GM20431 (cell line): ENCODE results near the gene UPF3B.
"Not testable (repeated sequence)": the region's sequence is repeated elsewhere in the genome, so short reads cannot be mapped to it uniquely, and the experiment has no call there.

Experiments
- in situ Hi-C: fragments of 300-500 bp; cut with MseI, MboI; formaldehyde crosslinking; loops from one replicate; pipeline ENCODE4 v1.15.0; 2020; ENCODE audit warnings: low sequenced_read_pairs; ENCODE audit not compliant: unreplicated experiment

The UPF3B gene

DNA sequence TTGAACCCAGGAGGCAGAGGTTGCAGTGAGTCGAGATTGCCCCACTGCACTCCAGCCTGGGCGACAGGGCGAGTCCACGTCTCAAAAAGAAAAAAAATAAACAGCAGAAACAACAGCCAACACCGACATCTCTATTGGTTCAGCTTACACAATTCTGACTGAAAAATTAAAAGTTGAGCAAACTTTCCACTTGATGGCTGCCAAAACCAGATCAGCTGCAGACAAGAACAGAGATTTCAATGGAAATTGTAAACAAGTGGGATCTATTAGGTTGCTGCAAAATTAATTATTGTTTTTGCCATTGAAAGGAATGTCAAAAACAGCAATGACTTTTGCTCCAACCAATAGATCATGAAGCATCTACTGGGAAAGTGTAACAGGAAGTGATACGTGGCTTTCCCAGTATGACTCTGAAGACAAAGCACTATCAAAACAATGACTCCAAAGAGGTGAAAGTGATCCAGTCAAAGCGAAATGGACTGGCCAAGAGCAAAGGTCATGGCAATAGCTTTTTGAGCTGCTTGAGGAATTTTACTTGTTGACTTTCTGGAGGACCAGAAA is 26.3 kb downstream of the UPF3B start:
- in situ Hi-C loops = no loop called here

DNA sequence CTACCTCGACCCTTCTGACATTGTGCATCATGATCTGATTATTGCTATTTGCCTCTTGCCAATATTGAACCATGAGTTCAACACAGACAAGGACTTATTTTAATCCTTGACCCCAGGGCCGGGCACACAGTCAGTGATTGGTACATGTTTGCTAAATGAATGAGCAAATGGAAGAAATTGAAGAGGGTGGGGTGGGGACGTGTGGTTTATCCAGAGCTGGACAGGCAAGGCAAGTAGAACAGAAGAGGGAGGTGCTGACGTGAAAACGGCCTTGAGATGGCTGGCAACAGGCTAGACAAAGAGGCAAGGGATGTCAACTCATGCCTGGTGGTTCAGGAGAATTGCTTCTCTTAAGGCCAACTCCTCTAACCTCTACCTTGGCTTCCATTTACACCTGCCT is 28.5 kb downstream of the UPF3B start:
- in situ Hi-C loops = not testable (repeated sequence)

DNA sequence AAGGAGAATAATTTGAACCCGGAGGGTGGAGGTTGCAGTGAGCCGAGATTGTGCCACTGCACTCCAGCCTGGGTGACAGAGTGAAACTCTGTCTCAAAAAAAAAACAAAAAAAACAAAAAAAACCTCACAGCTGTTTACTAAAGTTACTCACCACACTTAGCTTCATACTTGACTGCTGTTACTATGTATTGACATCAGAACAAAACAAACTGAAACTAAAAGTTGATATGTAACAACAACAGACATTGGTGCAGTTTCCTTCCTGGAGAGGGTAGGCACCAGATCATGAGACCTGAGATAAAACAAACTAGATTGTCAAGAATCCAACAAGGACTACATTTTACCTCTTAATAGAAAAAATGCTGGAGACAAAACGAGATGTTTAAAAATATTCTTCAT is 31.1 kb downstream of the UPF3B start:
- in situ Hi-C loops = not testable (repeated sequence)

DNA sequence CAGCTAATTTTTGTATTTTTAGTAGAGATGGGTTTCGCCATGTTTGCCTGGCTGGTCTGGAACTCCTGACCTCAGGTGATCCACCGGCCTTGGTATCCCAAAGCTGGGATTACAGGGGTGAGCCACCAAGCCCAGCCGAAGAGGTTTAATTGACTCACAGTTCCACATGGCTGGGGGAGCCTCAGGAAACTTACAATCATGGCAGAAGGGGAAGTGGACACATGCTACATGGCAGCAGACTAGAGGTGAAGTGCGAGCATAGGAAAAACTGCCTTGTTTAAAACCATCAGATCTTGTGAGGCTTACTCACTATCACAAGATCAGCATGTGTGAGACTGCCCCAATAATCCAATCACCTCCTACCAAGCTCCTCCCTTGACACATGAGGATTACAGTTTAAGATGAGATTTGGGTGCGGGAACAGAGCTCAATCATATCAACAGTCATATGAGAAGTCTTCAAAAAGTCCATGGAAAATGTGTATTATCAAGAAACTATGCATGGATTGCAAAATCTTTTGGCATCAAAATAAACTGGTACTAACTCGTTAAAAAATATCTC is 35.6 kb downstream of the UPF3B start:
- in situ Hi-C loops = no loop called here

DNA sequence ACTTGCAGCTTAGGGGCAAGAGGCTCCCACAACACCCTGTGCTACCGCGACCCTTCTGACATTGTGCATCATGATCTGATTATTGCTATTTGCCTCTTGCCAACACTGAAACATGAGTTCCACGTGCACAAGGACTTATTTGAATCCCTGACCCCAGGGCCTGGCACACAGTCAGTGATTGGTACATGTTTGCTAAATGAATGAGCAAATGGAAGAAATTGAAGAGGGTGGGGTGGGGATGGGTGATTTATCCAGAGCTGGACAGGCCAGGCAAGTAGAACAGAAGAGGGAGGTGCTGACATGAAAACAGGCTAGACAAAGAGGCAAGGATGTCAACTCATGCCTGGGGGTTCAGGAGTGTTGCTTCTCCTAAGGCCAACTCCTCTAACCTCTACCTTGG is 36.5 kb downstream of the UPF3B start:
- in situ Hi-C loops = no loop called here

DNA sequence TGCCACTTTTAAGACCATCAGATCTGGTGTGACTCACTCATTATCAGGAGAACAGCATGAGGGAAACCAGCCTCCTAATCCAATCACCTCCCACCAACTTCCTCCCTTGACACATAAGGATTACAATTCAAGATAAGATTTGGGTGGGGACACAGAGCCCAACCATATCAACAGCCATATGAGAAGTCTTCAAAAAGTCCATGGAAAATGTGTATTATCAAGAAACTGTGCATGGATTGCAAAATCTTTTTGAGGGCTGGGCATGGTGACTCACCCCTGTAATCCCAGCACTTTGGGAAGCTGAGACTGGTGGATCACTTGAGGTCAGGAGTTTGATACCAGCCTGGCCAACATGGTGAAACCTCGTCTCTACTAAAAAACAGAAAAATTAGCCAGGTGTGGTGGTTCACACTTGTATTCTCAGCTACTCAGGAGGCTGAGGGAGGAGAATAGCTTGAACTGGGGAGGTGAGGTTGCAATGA is 43.5 kb downstream of the UPF3B start:
- in situ Hi-C loops = no loop called here

DNA sequence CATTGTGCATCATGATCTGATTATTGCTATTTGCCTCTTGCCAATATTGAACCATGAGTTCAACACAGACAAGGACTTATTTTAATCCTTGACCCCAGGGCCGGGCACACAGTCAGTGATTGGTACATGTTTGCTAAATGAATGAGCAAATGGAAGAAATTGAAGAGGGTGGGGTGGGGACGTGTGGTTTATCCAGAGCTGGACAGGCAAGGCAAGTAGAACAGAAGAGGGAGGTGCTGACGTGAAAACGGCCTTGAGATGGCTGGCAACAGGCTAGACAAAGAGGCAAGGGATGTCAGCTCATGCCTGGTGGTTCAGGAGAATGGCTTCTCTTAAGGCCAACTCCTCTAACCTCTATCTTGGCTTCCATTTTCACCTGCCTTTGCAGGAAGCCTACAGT is 44.3 kb downstream of the UPF3B start:
- in situ Hi-C loops = not testable (repeated sequence)

DNA sequence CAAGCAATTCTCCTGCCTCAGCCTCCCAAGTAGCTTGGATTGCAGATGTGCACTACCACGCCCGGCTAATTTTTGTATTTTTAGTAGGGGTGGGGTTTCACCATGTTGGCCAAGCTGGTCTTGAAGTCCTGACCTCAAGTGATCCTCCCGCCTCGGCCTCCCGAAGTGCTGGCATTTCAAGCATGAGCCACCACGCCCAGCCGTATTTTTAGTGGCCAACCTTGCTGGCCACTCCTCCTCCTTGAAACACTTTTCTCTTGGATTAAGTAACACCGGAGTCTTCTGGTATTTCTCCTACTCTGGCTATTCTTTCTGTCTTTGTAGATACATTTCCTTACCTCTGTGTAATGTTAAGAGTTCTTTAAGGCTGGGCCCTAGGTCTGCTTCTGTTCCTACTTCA is 50.2 kb downstream of the UPF3B start:
- in situ Hi-C loops = no loop called here

DNA sequence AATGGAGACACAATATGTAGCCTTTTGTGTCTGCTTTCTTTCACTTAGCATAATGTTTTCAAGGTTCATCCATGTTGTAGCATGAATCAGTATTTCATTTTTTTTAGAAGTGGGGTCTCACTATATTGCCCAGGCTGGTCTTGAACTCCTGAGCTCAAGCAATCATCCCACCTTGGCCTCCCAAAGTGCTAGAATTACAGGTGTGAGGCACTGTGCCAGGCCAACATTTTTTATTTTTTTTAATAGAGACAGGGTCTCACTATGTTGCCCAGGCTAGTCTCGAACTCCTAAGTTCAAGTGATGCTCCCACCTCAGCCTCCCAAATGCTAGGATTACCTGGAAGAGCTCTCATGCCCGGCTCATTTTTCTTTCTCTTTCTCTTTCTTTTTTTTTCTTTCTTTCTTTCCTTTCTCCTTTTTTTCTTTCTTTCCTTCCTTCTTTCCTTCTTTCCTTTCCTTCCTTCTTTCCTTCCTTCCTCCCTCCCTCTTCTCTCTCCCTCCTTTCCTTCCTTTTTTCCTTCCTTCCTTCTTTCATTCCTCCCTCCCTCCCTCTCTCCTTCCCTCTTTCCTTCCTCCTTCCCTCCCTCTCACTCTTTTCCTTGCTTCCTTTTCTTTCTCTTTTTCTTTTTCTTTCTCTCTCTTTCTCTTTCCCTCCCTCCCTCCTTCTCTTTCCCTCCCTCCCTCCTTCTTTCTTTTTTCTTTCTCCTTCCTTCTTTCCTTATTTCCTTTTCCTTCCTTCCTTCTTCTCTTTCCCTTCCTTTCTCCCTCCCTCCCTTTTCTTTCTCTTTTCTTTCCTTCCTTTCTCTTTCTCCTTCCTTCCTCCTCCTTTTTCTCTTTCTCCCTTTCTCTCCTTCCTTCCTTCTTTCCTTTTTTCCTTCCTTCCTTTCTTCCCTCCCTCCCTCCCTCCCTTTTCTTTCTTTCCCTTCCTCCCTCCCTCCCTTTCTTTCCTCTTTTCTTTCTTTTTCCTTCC is 51.2 kb downstream of the UPF3B start:
- in situ Hi-C loops = no loop called here

DNA sequence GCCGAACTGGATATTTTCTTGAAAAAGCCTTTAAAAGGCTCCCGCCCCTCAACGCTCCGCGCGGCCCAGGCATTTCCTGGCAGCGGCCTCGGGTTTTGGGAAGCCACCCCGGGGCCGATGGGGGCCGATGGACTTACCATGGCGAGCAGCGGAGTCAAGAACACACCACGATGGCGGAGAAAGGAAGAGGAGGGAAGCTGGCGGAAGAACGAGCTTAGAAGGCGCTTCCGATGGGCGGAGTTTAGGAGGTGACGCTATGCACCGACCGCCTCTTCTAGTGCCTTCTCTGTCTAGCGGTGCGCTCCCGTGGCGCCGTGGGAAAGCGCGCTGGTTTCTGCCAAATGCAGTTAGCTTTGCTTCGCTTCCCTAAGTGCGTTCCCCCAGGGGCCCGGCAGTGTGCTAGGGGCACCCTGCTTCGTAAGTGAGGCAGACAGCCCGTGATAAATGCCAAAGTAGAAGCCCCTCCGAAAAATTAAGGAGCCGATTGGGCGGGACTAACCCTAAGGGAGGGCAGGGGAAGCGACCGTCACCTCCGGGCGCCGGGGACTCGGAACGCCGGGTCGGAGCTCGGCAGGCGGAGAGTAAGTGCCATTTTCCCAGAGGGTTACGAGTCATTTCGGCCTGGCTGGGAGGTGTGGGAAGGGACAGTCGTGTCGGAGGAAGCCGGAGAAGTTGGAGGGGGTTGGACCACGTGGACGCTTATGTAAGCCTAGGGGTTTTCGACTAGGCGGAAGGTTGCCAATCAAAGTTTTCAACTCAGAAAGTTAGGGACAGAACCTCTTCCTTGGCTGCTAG is 61.1 kb downstream of the UPF3B start, which contains the start of gene RPL39:
Gene RPL39 (minus strand): TSS at position 194 of the 795 bp plus-strand sequence. CDS start 54 bp downstream, at position 140.
- in situ Hi-C loops = no loop called here

DNA sequence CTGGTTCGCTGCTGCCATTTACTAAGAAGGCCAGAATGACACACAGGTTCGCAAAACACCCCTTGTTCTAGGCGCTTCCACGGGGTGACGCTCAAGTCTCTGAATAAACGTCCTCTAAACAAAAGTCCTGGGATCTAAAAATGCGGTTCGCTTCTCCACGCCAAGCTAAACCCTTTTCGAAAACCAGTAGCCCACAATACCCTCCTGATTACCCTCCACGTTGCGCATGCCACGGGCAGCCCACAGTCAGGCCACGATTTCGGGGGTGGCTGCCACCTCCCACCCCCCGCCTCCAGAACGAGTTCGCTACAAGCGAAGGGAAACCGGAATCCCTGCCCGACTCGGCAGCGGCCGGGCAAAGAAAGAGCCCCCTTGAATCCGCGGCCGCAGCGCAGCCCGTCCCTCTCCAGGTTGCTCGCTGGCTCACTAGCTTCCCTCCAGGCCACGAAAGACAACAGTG is 61.8 kb downstream of the UPF3B start:
- in situ Hi-C loops = no loop called here

DNA sequence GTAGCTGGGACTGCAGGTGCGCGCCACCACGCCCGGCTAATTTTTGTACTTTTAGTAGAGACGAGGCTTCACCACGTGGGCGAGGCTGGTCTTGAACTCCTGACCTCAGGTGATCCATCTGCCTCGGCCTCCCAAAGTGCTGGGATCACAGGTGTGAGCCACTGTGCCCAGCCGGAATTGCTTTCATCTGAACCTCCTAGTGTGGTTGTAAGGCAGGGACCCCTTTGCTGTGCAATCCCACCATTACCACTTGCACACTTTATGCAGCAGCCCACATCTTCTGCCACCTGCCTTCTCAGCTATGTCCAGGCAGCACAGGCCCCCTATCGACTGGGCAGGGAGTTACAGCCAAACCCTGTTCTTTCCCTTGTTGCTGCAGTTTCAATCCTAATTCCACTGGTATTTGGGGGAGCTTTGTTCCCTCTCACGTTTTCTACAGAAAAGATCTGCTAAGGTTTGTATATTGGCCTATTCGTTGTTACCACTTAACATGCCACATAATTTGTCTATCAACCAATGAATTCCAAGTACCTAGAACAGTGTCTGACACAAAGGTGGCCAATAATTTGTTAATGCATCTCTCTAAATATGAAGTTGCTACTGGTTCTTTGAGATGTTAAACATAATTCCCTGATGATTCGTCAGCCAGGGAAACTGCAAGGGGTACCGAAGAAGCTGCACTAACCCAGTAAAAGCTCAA is 67.9 kb downstream of the UPF3B start:
- in situ Hi-C loops = no loop called here
